K562 (cell line): ENCODE data around the gene ASGR1. TPM values are rescaled to one million over a fixed set of nuclear protein-coding genes. Genes with fewer than 3 reads are reported as not detected.

ENCODE experiments used
- ATAC-seq: fragments of 200-7000 bp; cut with Tn5 transposase; 3 replicates; pipeline ENCODE4 v1.9.1; 2020; ENCODE audit warnings: moderate library complexity
- BruUV-seq: library from RNA; stranded (reverse); fragments of 400-500 nt; replicated peaks from 2 replicates; lab custom pipeline; 2021; lab: Mats Ljungman, UMichigan
- CTCF ChIA-PET: fragments of 300-600 bp; formaldehyde crosslinking; extraction: SDS; loops from one replicate; lab custom pipeline; 2021; ENCODE audit warnings: low intra/inter-chr PET ratio; lab: Yijun Ruan, JAX
- POLR2A ChIA-PET: fragments of 300-600, 350-650 bp; sonication (Branson Sonifier 250); formaldehyde crosslinking; extraction: SDS; loops from one replicate; lab custom pipeline; 2021; ENCODE audit warnings: antibody characterized with exemption, inconsistent platforms; lab: Yijun Ruan, JAX
- DNase-seq, 4 experiments: peaks; one replicate each; pipeline versions ENCODE4 v3.0.0 to v3.0.0-alpha.2; 2011 to 2018; ENCODE audit warnings: low spot score in 3 of 4, mixed read lengths in 3 of 4; ENCODE audit errors: extremely low read depth in 1 of 4
- FAIRE-seq: peaks from 2 replicates; lab custom pipeline; 2011; peaks lifted over from hg19 to GRCh38; lab: Jason Lieb, UNC
- H2AFZ ChIP-seq: 2 replicates; pipeline ENCODE4 v1.6.0; 2011; ENCODE audit warnings: low read depth, low read length, control low read depth, inconsistent platforms
- H3K27ac ChIP-seq: fragments of 200-600 bp; 3 replicates; pipeline ENCODE4 v1.8.0; 2011; ENCODE audit warnings: low read depth, mild to moderate bottlenecking, control low read depth, inconsistent platforms, low read length, moderate library complexity, mixed read lengths; ENCODE audit errors: extremely low read depth
- H3K27me3 ChIP-seq, 2 experiments: fragments of 300-600 bp in 1 of 2; 2 replicates in 1 of 2; 3 replicates in 1 of 2; pipeline versions ENCODE4 v1.6.0 to v1.8.0; 2011; ENCODE audit warnings: inconsistent platforms in 2 of 2, low read length in 2 of 2, mild to moderate bottlenecking in 1 of 2, mixed read lengths in 1 of 2, moderate library complexity in 1 of 2; ENCODE audit not compliant: control insufficient read depth in 2 of 2, insufficient read depth in 2 of 2
- H3K36me3 ChIP-seq: fragments of 300-600 bp; 3 replicates; pipeline ENCODE4 v1.8.0; 2011; ENCODE audit warnings: mild to moderate bottlenecking, low read length, inconsistent platforms; ENCODE audit not compliant: control insufficient read depth, insufficient read depth
- H3K4me1 ChIP-seq, 2 experiments: fragments of 200-600 bp in 1 of 2; replicated peaks in 1 of 2; 2 replicates in 1 of 2; 3 replicates in 1 of 2; pipeline versions ENCODE4 v1.5.1 to v1.8.0; 2011; ENCODE audit warnings: inconsistent platforms in 2 of 2, low read length in 2 of 2, mild to moderate bottlenecking in 1 of 2, mixed read lengths in 1 of 2, moderate library complexity in 1 of 2; ENCODE audit not compliant: control insufficient read depth in 2 of 2, insufficient read depth in 2 of 2
- H3K4me2 ChIP-seq: 2 replicates; pipeline ENCODE4 v1.6.1; 2011; ENCODE audit warnings: low read length, control low read depth, inconsistent platforms, mixed read lengths; ENCODE audit not compliant: insufficient read depth
- H3K4me3 ChIP-seq: fragments of 200-600 bp; sonication (generic), shearing (Covaris generic); 2 replicates; pipeline ENCODE4 v1.5.1; 2016; ENCODE audit warnings: control low read depth, inconsistent platforms
- H3K79me2 ChIP-seq: fragments of 200-600 bp; 3 replicates; pipeline ENCODE4 v1.8.0; 2011; ENCODE audit warnings: low read length, inconsistent platforms; ENCODE audit not compliant: control insufficient read depth, insufficient read depth
- H3K9ac ChIP-seq, 2 experiments: 2 replicates each; pipeline versions ENCODE4 v1.6.0 to v1.6.1; 2011; ENCODE audit warnings: low read depth in 2 of 2, low read length in 2 of 2, control low read depth in 1 of 2, inconsistent platforms in 1 of 2, mild to moderate bottlenecking in 1 of 2, mixed read lengths in 1 of 2; ENCODE audit not compliant: insufficient read depth in 1 of 2
- H3K9me1 ChIP-seq: one replicate; pipeline ENCODE4 v1.6.0; 2011; ENCODE audit warnings: inconsistent platforms, mild to moderate bottlenecking, low read length, moderate library complexity; ENCODE audit not compliant: control insufficient read depth, insufficient read depth
- H3K9me3 ChIP-seq: replicated peaks from 2 replicates; pipeline ENCODE4 v1.5.1; 2011; ENCODE audit warnings: low read depth, low read length, inconsistent platforms; ENCODE audit not compliant: control insufficient read depth, insufficient read depth
- H4K20me1 ChIP-seq: replicated peaks from 2 replicates; pipeline ENCODE4 v1.6.1; 2011; ENCODE audit warnings: low read length, inconsistent platforms, mixed read lengths; ENCODE audit not compliant: control insufficient read depth, insufficient read depth
- PHF20 ChIP-seq: fragments of 450-650 bp; IDR thresholded peaks from 2 replicates; pipeline ENCODE4 v1.6.1; 2018; ENCODE audit not compliant: partially characterized antibody
- WGBS: fragments of 100-300 bp; shearing (Covaris generic); methylation state at CpG from one replicate; pipeline ENCODE4 v1.1.6; 2016; ENCODE audit warnings: low coverage, mixed read lengths; ENCODE audit not compliant: insufficient coverage; ENCODE audit errors: missing lambda C conversion rate; 5-methylcytosine and 5-hydroxymethylcytosine counted together
- in situ Hi-C: fragments of 300-500 bp; cut with MboI; formaldehyde crosslinking; loops from 4 replicates; pipeline ENCODE4 v1.15.0; 2018; ENCODE audit warnings: inconsistent platforms, mixed read lengths
- intact Hi-C: fragments of 100-400 bp; cut with micrococcal nuclease; formaldehyde crosslinking; loops from 2 replicates; pipeline ENCODE4 v1.14.2; 2022
- polyA plus RNA-seq, 8 experiments: library from polyadenylated mRNA; depleted of rRNA in 4 of 8; stranded (reverse) in 5 of 8; unstranded in 3 of 8; fragments of >200 nt; fragmentation: Nextera tagmentation in 2 of 8; fragmentation: Illumina TruSeq in 1 of 8; extraction: Ambion mirVana in 2 of 8; extraction: Trizol in 1 of 8; gene quantifications; 2 replicates each; pipeline versions ENCODE4 v1.2.1 to v1.2.3, GENCODE V29; 2011 to 2014; ENCODE audit warnings: inconsistent platforms in 1 of 8, missing spikeins in 1 of 8
- total RNA-seq, 7 experiments: library from RNA; depleted of rRNA in 6 of 7; stranded (reverse); fragments of >200 nt in 6 of 7; fragmentation: Illumina TruSeq in 2 of 7; extraction: Trizol in 2 of 7; gene quantifications; 2 replicates each; pipeline versions ENCODE4 v1.2.1 to v1.2.3, GENCODE V29; 2011 to 2021; ENCODE audit warnings: low replicate concordance in 1 of 7
- TF ChIP-seq, protein P1 (sequence below), 3 experiments: fragments of 200-800 bp in 1 of 3; sonication (Bioruptor generic) in 1 of 3; sonication (generic) in 1 of 3; formaldehyde crosslinking in 1 of 3; IDR thresholded peaks; 2 replicates each; pipeline versions ENCODE4 v1.6.1 to v1.8.0; 2016 to 2022; ENCODE audit warnings: mild to moderate bottlenecking in 2 of 3, missing compliant biosample characterization in 2 of 3, missing genetic modification characterization in 2 of 3, missing genetic modification reagents in 1 of 3
- TF ChIP-seq, protein P2 (sequence below): fragments of 250-450 bp; sonication (Bioruptor Pico); IDR thresholded peaks from 2 replicates; pipeline ENCODE4 v1.5.0; 2022; ENCODE audit warnings: mild to moderate bottlenecking

ASGR1 gene
- total and polyA plus RNA-seq, 9 of the 15 experiments (the other 6 are each of a cell fraction or from before 2014, with no cell fraction given), result 0.11 to 1.0 (median 0.64) TPM; not detected in 2

DNA sequence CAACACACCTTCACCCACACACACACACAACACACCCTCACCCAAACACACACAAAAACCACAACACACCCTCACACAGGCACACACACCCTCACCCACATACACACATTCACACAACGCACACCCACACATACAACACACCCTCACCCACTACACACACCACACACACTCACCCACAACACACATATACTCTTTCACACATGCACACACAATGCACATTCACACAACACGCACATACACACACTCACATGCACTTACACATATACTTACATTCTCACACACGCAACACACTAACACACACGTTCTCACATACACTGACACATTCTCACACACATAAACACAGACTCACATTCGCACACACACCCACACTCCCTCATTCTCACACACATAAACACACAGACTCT lies 3.8 kb downstream of the ASGR1 start:
- no peak for FAIRE-seq
- Histone ChIP-seq H3K36me3 (no peaks in the 10 kb centered on the region), H2AFZ (no peak overlapping the region), H3K9ac (no peak overlapping the region), H3K4me3 (no peak overlapping the region), H3K27me3 (peaks cover 0 to 14% of the 10 kb centered on the region in 2 experiments; a peak in 2 of 5 replicates), H3K4me2 (no peak overlapping the region)
- 10% methylated on average over 3 of the region's 5 CpGs for WGBS
- peak; percentile 6 for TF ChIP-seq PHF20
- TF ChIP-seq, protein P1, sequence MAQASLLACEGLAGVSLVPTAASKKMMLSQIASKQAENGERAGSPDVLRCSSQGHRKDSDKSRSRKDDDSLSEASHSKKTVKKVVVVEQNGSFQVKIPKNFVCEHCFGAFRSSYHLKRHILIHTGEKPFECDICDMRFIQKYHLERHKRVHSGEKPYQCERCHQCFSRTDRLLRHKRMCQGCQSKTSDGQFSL (CRISPR knock-in tag; IDR thresholded peaks at IDR 0.05), result 0 out of 2 replicates have a peak, but pooled peaks have one; percentile 22
- TF ChIP-seq, protein P1 (tag; IDR thresholded peaks at IDR 0.05), result no peak
- TF ChIP-seq, protein P2, sequence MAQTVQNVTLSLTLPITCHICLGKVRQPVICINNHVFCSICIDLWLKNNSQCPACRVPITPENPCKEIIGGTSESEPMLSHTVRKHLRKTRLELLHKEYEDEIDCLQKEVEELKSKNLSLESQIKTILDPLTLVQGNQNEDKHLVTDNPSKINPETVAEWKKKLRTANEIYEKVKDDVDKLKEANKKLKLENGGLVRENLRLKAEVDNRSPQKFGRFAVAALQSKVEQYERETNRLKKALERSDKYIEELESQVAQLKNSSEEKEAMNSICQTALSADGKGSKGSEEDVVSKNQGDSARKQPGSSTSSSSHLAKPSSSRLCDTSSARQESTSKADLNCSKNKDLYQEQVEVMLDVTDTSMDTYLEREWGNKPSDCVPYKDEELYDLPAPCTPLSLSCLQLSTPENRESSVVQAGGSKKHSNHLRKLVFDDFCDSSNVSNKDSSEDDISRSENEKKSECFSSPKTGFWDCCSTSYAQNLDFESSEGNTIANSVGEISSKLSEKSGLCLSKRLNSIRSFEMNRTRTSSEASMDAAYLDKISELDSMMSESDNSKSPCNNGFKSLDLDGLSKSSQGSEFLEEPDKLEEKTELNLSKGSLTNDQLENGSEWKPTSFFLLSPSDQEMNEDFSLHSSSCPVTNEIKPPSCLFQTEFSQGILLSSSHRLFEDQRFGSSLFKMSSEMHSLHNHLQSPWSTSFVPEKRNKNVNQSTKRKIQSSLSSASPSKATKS (CRISPR knock-in tag), result no peak
- TF ChIP-seq, all 486 proteins: peak for 2
- ATAC-seq (no peak), DNase-seq (no peak)
- no peaks in the 10 kb centered on the region for H3K79me2 ChIP-seq
- CTCF ChIA-PET, result interaction anchor here (1.1 kb wide), 1 partner anchor 130 kb away, joined by 3 read pairs; no protein-coding TSS in a partner anchor
- H3K9me3 ChIP-seq, result 0 out of 2 replicates have a peak, but pooled peaks cover 3% of the 10 kb centered on the region
- H4K20me1 ChIP-seq, result no peaks in the 10 kb centered on the region
- BruUV-seq, result no TSS peak
- H3K9me1 ChIP-seq, result no peaks in the 10 kb centered on the region
- H3K4me1 ChIP-seq, result peaks cover 3 to 26% of the 10 kb centered on the region in 2 experiments; a peak in 3 of 5 replicates
- POLR2A ChIA-PET, result no interaction called here
- H3K27ac ChIP-seq, result no peak overlapping the region
- intact Hi-C loops, result no loop called here
- in situ Hi-C loops, result no loop called here
